HG03159 (cell line): ENCODE measurements around the gene TBCD.

Source experiments
- ATAC-seq: cut with Tn5 transposase; IDR thresholded peaks from one replicate; pipeline ENCODE4 v1.9.1; 2021; ENCODE audit warnings: mild to moderate bottlenecking, moderate library complexity; ENCODE audit not compliant: unreplicated experiment

Gene TBCD

GRCh38 chr17:82882715-82883418 is 131.0 kb downstream of the TBCD start:
- ATAC-seq: no peak

DNA sequence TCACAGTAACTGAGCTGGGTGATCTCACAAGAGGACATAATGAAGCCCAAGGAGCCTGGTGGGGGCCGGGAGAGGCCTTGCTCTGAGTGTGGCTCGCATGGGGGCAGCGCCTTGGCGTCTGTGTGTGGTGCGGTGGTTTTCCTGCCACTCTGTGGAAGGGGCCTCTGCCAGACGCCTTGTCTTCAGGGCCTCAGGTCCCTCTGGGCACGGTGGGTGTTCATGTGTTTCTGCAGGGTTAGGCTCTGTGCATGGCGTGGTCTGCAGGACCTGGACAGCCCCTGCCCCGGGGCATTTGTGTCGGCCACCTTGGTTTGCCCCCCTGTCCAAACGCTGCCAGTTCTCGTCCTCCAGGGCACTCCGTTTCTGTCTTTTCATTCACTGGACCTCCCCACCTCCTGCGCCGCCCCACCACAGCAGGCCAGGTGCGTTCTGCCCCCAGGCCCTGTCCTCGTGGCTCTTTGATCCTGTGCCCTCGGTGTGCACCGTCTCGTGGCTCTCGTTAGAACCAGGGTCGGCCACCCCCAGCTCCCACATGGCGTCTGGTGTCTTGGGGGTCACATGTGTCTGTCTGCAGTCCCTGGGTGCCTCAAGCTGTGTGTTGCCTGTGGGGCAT is 131.7 kb downstream of the TBCD start:
- no peak for ATAC-seq

DNA sequence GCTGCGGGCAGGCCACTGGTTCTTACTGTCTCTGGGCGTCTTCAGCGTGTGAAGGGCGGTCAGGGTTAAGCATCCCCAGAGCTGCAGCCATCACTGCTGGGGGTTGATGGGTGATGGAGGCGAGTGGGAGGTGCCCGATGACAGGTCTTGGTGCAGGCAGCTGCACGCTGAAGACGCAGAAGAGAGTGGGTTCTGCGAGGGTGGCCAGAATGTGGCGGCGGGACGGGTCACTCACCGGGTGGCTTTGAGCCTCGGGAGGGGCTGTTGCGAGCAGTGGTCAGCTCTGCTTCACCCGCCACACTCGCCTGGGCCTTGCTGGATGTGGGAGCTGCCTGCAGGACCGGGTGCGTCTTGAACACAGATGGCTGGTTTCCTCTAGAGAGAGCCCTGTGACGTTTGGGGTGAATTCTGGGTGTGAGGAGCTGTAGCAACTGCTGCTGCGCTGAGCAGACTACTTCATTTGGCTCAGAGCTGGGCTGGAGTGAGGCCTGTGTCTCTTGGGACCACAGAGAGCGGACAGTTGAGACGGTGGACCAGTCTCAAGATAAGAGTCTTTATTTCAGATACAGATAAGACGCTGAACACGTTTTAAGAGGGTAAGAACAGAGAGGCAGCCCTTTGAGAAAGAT is 132.6 kb downstream of the TBCD start:
- no peak for ATAC-seq

DNA sequence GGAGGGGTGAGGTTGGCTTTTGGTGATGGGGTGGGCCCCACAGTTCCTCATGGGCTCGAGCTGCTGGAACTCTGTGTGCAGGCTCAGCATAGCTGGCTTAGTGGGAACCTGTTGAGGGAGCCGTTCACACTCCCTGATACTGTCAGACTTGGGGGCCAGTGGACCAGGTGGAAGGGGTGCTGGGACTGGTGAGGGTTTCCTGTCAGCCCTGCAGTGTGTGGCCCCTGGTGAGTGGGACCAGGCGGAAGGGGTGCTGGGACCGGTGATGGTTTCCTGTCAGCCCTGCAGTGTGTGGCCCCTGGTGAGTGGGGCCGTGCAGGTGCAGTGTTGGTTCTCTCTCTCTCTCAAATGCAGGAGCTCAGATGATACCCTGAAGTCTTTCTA is 133.1 kb downstream of the TBCD start:
- no peak for ATAC-seq

DNA sequence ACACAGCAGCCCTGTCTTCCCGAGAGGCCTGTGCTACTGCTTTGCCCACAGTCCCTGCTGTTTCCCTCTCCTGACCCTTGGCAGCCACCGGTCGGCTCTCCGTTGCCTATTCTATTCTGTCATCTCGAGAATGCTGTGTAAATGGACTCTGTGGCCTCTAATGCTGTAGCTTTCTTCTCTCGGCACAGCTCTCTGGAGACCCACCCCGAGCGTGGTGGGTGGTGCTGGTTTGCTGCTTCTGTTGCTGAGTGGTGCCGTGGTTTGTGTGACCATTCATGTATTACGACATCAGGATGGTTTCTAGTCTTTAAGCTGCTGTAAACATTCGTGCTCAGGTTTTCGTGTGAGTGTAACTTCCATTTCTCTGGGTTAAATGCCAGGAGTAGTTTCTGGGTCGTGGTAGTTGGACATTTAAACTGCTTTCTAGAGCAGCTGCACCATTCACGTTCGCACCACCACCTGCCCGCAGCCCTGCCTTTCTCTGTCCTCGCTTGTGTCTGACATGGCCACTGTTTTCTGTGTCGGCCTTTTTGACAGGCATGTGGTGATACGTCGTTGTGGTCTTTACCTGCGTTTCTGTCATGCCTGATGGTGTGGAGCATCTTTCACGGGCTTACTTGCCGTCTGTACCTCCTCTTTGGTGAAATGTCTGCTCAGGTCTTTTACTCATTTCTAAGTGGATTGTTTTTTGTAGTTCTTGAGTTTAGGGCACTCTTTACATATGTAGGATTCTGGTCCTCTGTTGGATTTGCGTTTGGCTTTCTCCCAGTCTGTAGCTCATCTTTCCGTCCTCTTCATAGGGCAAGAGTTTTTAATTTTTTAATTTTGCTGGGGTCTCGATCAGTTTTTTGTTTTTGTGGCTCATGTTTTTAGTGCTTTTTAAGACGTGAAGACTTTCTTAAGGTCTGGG is 135.6 kb downstream of the TBCD start:
- no peak for ATAC-seq

DNA sequence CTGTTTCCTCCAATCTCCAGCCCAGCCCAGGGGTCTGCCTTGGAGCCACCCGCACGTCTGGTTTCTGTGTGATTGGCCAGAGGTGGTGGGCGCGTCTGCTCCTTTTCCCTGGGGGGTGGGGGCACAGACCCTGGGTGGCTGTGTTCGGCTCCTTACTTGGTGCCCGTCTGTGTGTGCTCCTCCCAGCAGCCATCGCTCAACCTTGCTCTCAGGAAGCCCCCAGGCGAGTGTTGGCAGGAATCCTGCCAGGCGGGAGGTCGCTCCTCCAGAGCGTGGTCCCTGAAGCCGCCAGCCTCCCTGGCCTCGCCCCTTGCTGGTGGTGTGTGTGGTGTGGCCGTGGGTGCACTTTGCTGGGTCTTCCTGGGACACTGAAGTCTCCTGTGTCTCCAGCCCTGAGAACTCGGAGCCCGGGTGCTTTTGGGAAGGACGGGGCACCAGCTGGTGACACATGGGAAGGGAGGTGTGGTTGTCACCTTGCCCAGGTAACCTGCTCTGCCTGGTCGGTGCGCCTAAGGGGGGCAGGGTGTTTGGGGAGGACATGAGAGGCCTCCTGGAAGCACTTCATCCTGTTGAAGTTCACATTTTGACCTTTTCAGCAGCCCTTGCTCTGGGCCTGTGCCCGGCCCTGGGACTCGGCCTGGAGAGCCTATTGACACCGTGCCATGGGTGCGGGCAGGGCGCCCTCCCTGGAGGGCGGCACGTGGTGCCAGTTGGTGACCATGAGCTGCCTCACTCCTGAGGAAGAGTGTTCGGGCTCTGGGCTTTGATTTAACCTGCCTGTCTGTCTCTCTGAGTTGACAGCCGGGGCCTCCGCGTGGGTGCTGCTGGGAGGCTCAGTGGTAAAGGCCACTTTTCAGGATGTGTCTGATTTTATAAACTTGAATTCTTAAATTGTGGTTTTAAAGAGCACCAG is 137.0 kb downstream of the TBCD start:
- no peak for ATAC-seq

- no peak for ATAC-seq
These were observed 137.9 kb downstream of the TBCD start for GRCh38 chr17:82889496-82890338.

- no peak for ATAC-seq
These were observed 138.5 kb downstream of the TBCD start for GRCh38 chr17:82890339-82890730.

GRCh38 chr17:82890926-82891678 is 139.2 kb downstream of the TBCD start:
- no peak for ATAC-seq

- no peak for ATAC-seq
These were observed 140.0 kb downstream of the TBCD start for GRCh38 chr17:82891911-82892310.

GRCh38 chr17:82892899-82893565 is 141.2 kb downstream of the TBCD start:
- no peak for ATAC-seq

- ATAC-seq: no peak
These were observed 141.9 kb downstream of the TBCD start for GRCh38 chr17:82893779-82894178.

- ATAC-seq: no peak
These were observed 142.5 kb downstream of the TBCD start for GRCh38 chr17:82894389-82894788.

- ATAC-seq: no peak
These were observed 143.2 kb downstream of the TBCD start for GRCh38 chr17:82895087-82895486.

DNA sequence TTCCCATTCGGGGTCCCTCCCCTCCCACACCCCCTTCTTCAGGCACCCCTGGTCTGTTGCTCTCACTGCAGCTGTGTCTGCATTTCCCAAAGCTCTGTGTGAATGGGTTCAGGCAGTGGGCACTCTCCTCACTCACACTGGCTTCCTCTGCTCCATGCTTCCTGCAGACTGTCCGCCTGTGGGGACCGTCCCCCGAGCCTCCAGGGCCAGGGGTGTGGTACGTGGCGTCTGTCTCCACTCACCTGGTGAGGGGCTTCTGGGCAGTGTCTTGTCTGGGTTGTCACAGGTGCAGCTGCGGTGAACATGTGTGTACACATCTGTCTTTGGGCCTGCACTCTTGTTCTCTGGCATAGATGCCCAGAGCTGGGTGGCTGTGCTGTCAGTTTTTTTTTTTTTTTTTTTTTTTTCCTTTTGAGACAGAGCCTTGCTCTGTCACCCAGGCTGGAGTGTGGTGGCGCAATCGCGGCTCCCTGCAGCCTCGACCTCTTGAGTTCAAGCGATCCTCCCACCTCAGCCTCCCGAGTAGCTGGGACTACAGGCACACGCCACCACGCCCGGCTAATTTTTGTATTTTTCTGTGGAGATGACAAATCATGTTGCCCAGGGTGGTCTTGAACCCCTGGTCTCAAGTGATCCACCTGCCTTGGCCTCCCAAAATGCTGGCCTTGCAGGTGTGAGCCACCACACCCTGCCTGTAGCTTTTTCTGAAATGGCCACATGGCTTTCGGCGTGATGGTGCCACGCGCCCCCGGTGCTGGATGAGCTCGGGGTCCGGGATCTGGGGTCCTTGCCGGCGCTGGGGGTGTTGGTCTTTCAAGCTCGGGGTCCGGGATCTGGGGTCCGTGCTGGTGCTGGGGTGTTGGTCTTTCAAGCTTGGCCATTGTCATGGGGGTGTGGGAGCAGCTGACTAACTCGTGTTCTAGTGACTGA is 144.5 kb downstream of the TBCD start:
- ATAC-seq: no peak

DNA sequence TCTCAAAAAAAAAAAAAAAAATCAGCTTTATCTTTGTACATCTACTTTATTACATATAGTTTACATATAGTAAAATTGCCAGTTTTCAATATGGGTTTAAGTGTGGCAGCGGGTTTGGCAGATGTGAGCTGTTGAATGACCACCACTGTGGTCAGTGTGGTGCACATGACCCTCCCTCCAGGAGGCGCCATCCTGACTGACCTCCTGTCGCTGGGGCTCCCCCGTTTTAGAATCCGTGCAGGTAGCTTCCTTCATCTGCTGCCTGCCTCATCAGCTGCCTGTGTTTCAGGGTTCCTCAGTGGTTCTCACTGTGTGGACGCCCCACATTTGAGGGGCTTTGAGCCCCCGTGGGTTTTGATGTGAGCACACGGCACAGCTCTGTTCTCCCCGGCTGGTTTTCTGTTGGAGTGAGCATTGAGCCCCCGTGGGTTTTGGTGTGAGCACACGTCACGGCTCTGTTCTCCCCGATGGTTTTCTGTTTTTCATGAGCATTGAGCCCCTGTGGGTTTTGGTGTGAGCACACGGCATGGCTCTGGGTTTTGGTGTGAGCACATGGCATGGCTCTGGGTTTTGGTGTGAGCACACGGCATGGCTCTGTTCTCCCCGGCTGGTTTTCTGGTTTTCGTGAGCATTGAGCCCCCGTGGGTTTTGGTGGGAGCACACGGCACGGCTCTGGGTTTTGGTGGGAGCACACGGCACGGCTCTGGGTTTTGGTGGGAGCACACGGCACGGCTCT is 145.8 kb downstream of the TBCD start:
- no peak for ATAC-seq
